GM23338 (cell line): ENCODE data around the gene SYNRG. TPM values are rescaled to one million over a fixed set of nuclear protein-coding genes. Genes with fewer than 3 reads are reported as not detected.

Experiments
- ATAC-seq: fragments of 200-7000 bp; cut with Tn5 transposase; 3 replicates; pipeline ENCODE4 v1.9.1; 2020
- DNase-seq: peaks from one replicate; pipeline ENCODE4 v3.0.0-alpha.2; 2015; ENCODE audit warnings: low spot score
- H2AFZ ChIP-seq: fragments of 200-600 bp; sonication (generic); 2 replicates; pipeline ENCODE4 v1.8.0; 2016; ENCODE audit warnings: antibody characterized with exemption, mild to moderate bottlenecking, moderate library complexity
- H3F3A ChIP-seq: fragments of 200-600 bp; sonication (generic); replicated peaks from 2 replicates; pipeline ENCODE4 v1.8.0; 2017; ENCODE audit warnings: antibody characterized with exemption, mixed run types, low read depth
- H3K27ac ChIP-seq: fragments of 200-600 bp; sonication (generic); 2 replicates; pipeline ENCODE4 v1.6.1; 2016; ENCODE audit warnings: low read depth
- H3K27me3 ChIP-seq: fragments of 200-600 bp; sonication (generic); 2 replicates; pipeline ENCODE4 v1.8.0; 2016; ENCODE audit warnings: mild to moderate bottlenecking, mixed run types, moderate library complexity; ENCODE audit not compliant: insufficient read depth
- H3K36me3 ChIP-seq: fragments of 200-600 bp; sonication (generic); 2 replicates; pipeline ENCODE4 v1.8.0; 2016; ENCODE audit warnings: mild to moderate bottlenecking; ENCODE audit not compliant: insufficient read depth
- H3K4me1 ChIP-seq: fragments of 200-600 bp; sonication (generic); 2 replicates; pipeline ENCODE4 v1.8.0; 2016; ENCODE audit warnings: mild to moderate bottlenecking, moderate library complexity; ENCODE audit not compliant: insufficient read depth
- H3K4me2 ChIP-seq: fragments of 200-600 bp; sonication (generic); 2 replicates; pipeline ENCODE4 v1.7.1; 2017; ENCODE audit warnings: mixed run types
- H3K4me3 ChIP-seq: fragments of 200-600 bp; sonication (generic); 2 replicates; pipeline ENCODE4 v1.6.1; 2016; ENCODE audit warnings: mixed run types
- H3K79me2 ChIP-seq: fragments of 200-600 bp; sonication (generic); replicated peaks from 2 replicates; pipeline ENCODE4 v1.8.0; 2017; ENCODE audit warnings: mild to moderate bottlenecking; ENCODE audit not compliant: insufficient read depth
- H3K9me2 ChIP-seq: fragments of 200-600 bp; sonication (generic); 2 replicates; pipeline ENCODE4 v1.8.0; 2017; ENCODE audit not compliant: insufficient read depth
- H4K20me1 ChIP-seq: fragments of 200-600 bp; sonication (generic); replicated peaks from 2 replicates; pipeline ENCODE4 v1.8.0; 2017; ENCODE audit warnings: mild to moderate bottlenecking; ENCODE audit not compliant: insufficient read depth
- H3K27ac Mint-ChIP-seq: 2 replicates; pipeline ENCODE4 v1.8.0; 2020; ENCODE audit warnings: inconsistent platforms, mild to moderate bottlenecking, moderate library complexity, mixed read lengths
- H3K27me3 Mint-ChIP-seq: 3 replicates; pipeline ENCODE4 v1.8.0; 2022; ENCODE audit warnings: low read depth, mild to moderate bottlenecking, moderate library complexity, mixed read lengths, inconsistent platforms; ENCODE audit not compliant: insufficient read depth, poor library complexity
- H3K36me3 Mint-ChIP-seq: 3 replicates; pipeline ENCODE4 v1.8.0; 2021; ENCODE audit warnings: low read depth, mild to moderate bottlenecking, inconsistent platforms, moderate library complexity, mixed read lengths
- H3K4me1 Mint-ChIP-seq: 3 replicates; pipeline ENCODE4 v1.8.0; 2020; ENCODE audit warnings: mild to moderate bottlenecking, inconsistent platforms, mixed read lengths
- H3K4me3 Mint-ChIP-seq: 3 replicates; pipeline ENCODE4 v1.8.0; 2021; ENCODE audit warnings: moderate library complexity, mild to moderate bottlenecking, inconsistent platforms, mixed read lengths
- H3K9me3 Mint-ChIP-seq: 3 replicates; pipeline ENCODE4 v1.8.0; 2020; ENCODE audit warnings: moderate library complexity, mild to moderate bottlenecking, inconsistent platforms, mixed read lengths
- CREB1 ChIP-seq: fragments of 250-450 bp; sonication (Bioruptor Pico); IDR thresholded peaks from 2 replicates; pipeline ENCODE4 v1.5.0; 2020; ENCODE audit warnings: low read depth, mild to moderate bottlenecking, moderate library complexity
- EZH2 ChIP-seq: fragments of 200-600 bp; sonication (generic); IDR thresholded peaks from one replicate; pipeline ENCODE4 v1.8.0; 2017; ENCODE audit warnings: antibody characterized with exemption, mild to moderate bottlenecking, low read depth; ENCODE audit not compliant: unreplicated experiment
- EZH2phosphoT487 ChIP-seq: fragments of 200-600 bp; sonication (generic); IDR thresholded peaks from one replicate; pipeline ENCODE4 v1.8.1; 2018; ENCODE audit warnings: antibody characterized with exemption; ENCODE audit not compliant: unreplicated experiment
- JUNB ChIP-seq: IDR thresholded peaks from one replicate; pipeline ENCODE4 v1.6.1; 2016; ENCODE audit warnings: antibody characterized with exemption; ENCODE audit not compliant: unreplicated experiment
- NANOG ChIP-seq: IDR thresholded peaks from 2 replicates; pipeline ENCODE4 v1.6.1; 2016; ENCODE audit warnings: antibody characterized with exemption, borderline replicate concordance
- POLR2AphosphoS5 ChIP-seq: IDR thresholded peaks from 2 replicates; pipeline ENCODE4 v1.6.1; 2016; ENCODE audit warnings: antibody characterized with exemption, low read depth
- STAT1 ChIP-seq: IDR thresholded peaks from one replicate; pipeline ENCODE4 v1.6.1; 2016; ENCODE audit warnings: antibody characterized with exemption; ENCODE audit not compliant: unreplicated experiment
- ZNF114 ChIP-seq: fragments of 250-450 bp; sonication (Bioruptor Pico); IDR thresholded peaks from 2 replicates; pipeline ENCODE4 v1.5.0; 2020; ENCODE audit warnings: mild to moderate bottlenecking, moderate library complexity
- ZNF331 ChIP-seq: fragments of 250-450 bp; sonication (Bioruptor Pico); IDR thresholded peaks from 2 replicates; pipeline ENCODE4 v1.5.0; 2020; ENCODE audit warnings: low read depth, mild to moderate bottlenecking, moderate library complexity
- polyA plus RNA-seq: library from polyadenylated mRNA; unstranded; fragments of >200 nt; fragmentation: Nextera tagmentation; extraction: Ambion mirVana; gene quantifications from 2 replicates; pipeline ENCODE4 v1.2.1, GENCODE V29; 2016
- total RNA-seq: library from RNA; depleted of rRNA; stranded (reverse); fragments of >200 nt; shearing (Covaris generic); gene quantifications from 2 replicates; pipeline ENCODE4 v1.2.3, GENCODE V29; 2014
- TF ChIP-seq, protein P1 (sequence below): IDR thresholded peaks from 2 replicates; pipeline ENCODE4 v1.6.1; 2016; ENCODE audit warnings: antibody characterized with exemption
- TF ChIP-seq, protein P2 (sequence below): fragments of 250-450 bp; sonication (Bioruptor Pico); IDR thresholded peaks from 2 replicates; pipeline ENCODE4 v1.5.0; 2020; ENCODE audit warnings: mild to moderate bottlenecking, moderate library complexity
- TF ChIP-seq, protein P3 (sequence below): IDR thresholded peaks from one replicate; pipeline ENCODE4 v1.6.1; 2018; ENCODE audit warnings: antibody characterized with exemption; ENCODE audit not compliant: unreplicated experiment
- TF ChIP-seq, protein P4 (sequence below), 2 experiments: fragments of 200-600 bp in 1 of 2; sonication (generic) in 1 of 2; conservative IDR thresholded peaks; 2 replicates each; pipeline versions ENCODE4 v1.5.1 to v1.6.1; 2016 to 2017; ENCODE audit warnings: antibody characterized with exemption in 2 of 2, low read depth in 2 of 2, mild to moderate bottlenecking in 2 of 2, moderate library complexity in 1 of 2

SYNRG gene
- total and polyA plus RNA-seq, 2 experiments from 2014 or later = 18.6 to 22.6 TPM

DNA sequence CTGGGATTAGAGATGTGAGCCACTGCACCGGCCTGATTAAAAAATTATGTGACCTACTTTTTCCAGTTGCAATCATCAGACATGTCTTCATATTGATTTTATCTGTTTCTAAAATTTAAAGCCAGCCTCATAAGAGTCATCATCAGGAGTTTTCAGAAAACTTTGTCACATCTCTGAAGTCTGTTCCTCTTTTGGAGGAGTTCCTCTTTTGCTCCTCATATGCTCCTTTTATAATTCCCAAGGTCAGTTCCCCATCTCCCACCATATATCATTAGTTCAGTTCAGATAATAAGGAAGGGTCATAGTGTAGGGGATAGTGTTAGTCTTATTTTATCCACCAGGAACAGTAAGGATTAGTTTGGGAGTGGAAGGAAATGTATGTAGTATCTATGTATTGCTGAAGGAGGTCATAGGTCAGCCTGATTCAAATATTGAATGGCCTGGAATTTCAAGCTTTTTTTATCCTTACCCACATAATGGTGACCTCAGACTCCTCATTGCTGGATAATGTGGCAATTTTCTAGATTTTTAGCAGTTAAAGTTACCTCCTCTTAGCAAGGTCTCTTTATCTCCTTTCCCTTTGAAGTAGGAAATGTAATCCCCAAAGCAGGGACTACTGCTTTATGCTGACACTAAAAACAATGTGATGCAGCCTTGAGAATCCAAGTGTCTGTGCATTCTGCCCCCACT lies 133.3 kb downstream of the SYNRG start:
- Mint-ChIP-seq H3K36me3 (peaks cover 57% of the 10 kb centered on the region), H3K27ac (no peak overlapping the region), H3K4me1 (peaks cover 2% of the 10 kb centered on the region; the same call in 2 of the 3 replicates), H3K4me3 (no peak overlapping the region), H3K9me3 (no peaks in the 10 kb centered on the region), H3K27me3 (no peaks in the 10 kb centered on the region)
- Histone ChIP-seq H3K27ac (0 out of 2 replicates have a peak overlapping the region, but pooled peaks have one; percentile 32), H3K79me2 (no peaks in the 10 kb centered on the region), H3K27me3 (no peaks in the 10 kb centered on the region), H2AFZ (no peak overlapping the region), H3K4me1 (no peaks in the 10 kb centered on the region), H3K36me3 (peaks cover 36% of the 10 kb centered on the region), H4K20me1 (no peaks in the 10 kb centered on the region; the same call in 1 of the 2 replicates), H3F3A (no peaks in the 10 kb centered on the region), H3K4me3 (no peak overlapping the region), H3K4me2 (no peak overlapping the region), H3K9me2 (no peaks in the 10 kb centered on the region)
- TF ChIP-seq, protein P1, sequence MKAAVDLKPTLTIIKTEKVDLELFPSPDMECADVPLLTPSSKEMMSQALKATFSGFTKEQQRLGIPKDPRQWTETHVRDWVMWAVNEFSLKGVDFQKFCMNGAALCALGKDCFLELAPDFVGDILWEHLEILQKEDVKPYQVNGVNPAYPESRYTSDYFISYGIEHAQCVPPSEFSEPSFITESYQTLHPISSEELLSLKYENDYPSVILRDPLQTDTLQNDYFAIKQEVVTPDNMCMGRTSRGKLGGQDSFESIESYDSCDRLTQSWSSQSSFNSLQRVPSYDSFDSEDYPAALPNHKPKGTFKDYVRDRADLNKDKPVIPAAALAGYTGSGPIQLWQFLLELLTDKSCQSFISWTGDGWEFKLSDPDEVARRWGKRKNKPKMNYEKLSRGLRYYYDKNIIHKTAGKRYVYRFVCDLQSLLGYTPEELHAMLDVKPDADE = no peak
- TF ChIP-seq, protein P2, sequence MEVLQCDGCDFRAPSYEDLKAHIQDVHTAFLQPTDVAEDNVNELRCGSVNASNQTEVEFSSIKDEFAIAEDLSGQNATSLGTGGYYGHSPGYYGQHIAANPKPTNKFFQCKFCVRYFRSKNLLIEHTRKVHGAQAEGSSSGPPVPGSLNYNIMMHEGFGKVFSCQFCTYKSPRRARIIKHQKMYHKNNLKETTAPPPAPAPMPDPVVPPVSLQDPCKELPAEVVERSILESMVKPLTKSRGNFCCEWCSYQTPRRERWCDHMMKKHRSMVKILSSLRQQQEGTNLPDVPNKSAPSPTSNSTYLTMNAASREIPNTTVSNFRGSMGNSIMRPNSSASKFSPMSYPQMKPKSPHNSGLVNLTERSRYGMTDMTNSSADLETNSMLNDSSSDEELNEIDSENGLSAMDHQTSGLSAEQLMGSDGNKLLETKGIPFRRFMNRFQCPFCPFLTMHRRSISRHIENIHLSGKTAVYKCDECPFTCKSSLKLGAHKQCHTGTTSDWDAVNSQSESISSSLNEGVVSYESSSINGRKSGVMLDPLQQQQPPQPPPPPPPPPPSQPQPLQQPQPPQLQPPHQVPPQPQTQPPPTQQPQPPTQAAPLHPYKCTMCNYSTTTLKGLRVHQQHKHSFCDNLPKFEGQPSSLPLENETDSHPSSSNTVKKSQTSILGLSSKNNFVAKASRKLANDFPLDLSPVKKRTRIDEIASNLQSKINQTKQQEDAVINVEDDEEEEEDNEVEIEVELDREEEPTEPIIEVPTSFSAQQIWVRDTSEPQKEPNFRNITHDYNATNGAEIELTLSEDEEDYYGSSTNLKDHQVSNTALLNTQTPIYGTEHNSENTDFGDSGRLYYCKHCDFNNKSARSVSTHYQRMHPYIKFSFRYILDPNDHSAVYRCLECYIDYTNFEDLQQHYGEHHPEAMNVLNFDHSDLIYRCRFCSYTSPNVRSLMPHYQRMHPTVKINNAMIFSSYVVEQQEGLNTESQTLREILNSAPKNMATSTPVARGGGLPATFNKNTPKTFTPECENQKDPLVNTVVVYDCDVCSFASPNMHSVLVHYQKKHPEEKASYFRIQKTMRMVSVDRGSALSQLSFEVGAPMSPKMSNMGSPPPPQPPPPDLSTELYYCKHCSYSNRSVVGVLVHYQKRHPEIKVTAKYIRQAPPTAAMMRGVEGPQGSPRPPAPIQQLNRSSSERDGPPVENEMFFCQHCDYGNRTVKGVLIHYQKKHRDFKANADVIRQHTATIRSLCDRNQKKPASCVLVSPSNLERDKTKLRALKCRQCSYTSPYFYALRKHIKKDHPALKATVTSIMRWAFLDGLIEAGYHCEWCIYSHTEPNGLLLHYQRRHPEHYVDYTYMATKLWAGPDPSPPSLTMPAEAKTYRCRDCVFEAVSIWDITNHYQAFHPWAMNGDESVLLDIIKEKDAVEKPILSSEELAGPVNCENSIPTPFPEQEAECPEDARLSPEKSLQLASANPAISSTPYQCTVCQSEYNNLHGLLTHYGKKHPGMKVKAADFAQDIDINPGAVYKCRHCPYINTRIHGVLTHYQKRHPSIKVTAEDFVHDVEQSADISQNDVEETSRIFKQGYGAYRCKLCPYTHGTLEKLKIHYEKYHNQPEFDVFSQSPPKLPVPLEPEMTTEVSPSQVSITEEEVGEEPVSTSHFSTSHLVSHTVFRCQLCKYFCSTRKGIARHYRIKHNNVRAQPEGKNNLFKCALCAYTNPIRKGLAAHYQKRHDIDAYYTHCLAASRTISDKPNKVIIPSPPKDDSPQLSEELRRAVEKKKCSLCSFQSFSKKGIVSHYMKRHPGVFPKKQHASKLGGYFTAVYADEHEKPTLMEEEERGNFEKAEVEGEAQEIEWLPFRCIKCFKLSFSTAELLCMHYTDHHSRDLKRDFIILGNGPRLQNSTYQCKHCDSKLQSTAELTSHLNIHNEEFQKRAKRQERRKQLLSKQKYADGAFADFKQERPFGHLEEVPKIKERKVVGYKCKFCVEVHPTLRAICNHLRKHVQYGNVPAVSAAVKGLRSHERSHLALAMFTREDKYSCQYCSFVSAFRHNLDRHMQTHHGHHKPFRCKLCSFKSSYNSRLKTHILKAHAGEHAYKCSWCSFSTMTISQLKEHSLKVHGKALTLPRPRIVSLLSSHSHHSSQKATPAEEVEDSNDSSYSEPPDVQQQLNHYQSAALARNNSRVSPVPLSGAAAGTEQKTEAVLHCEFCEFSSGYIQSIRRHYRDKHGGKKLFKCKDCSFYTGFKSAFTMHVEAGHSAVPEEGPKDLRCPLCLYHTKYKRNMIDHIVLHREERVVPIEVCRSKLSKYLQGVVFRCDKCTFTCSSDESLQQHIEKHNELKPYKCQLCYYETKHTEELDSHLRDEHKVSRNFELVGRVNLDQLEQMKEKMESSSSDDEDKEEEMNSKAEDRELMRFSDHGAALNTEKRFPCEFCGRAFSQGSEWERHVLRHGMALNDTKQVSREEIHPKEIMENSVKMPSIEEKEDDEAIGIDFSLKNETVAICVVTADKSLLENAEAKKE (CRISPR knock-in tag) = no peak
- no peak for TF ChIP-seq EZH2phosphoT487
- no peak for TF ChIP-seq NANOG
- no peak for TF ChIP-seq STAT1
- TF ChIP-seq, protein P3, sequence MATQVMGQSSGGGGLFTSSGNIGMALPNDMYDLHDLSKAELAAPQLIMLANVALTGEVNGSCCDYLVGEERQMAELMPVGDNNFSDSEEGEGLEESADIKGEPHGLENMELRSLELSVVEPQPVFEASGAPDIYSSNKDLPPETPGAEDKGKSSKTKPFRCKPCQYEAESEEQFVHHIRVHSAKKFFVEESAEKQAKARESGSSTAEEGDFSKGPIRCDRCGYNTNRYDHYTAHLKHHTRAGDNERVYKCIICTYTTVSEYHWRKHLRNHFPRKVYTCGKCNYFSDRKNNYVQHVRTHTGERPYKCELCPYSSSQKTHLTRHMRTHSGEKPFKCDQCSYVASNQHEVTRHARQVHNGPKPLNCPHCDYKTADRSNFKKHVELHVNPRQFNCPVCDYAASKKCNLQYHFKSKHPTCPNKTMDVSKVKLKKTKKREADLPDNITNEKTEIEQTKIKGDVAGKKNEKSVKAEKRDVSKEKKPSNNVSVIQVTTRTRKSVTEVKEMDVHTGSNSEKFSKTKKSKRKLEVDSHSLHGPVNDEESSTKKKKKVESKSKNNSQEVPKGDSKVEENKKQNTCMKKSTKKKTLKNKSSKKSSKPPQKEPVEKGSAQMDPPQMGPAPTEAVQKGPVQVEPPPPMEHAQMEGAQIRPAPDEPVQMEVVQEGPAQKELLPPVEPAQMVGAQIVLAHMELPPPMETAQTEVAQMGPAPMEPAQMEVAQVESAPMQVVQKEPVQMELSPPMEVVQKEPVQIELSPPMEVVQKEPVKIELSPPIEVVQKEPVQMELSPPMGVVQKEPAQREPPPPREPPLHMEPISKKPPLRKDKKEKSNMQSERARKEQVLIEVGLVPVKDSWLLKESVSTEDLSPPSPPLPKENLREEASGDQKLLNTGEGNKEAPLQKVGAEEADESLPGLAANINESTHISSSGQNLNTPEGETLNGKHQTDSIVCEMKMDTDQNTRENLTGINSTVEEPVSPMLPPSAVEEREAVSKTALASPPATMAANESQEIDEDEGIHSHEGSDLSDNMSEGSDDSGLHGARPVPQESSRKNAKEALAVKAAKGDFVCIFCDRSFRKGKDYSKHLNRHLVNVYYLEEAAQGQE = no peak
- TF ChIP-seq JUNB = no peak
- no peak for TF ChIP-seq ZNF331 (CRISPR knock-in tag)
- TF ChIP-seq POLR2AphosphoS5 = no peak
- TF ChIP-seq, protein P4, sequence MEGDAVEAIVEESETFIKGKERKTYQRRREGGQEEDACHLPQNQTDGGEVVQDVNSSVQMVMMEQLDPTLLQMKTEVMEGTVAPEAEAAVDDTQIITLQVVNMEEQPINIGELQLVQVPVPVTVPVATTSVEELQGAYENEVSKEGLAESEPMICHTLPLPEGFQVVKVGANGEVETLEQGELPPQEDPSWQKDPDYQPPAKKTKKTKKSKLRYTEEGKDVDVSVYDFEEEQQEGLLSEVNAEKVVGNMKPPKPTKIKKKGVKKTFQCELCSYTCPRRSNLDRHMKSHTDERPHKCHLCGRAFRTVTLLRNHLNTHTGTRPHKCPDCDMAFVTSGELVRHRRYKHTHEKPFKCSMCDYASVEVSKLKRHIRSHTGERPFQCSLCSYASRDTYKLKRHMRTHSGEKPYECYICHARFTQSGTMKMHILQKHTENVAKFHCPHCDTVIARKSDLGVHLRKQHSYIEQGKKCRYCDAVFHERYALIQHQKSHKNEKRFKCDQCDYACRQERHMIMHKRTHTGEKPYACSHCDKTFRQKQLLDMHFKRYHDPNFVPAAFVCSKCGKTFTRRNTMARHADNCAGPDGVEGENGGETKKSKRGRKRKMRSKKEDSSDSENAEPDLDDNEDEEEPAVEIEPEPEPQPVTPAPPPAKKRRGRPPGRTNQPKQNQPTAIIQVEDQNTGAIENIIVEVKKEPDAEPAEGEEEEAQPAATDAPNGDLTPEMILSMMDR (conservative IDR thresholded peaks at IDR 0.05; ENCODE audit: low read depth in 2 of 2) = no peak
- no peak for TF ChIP-seq CREB1 (CRISPR knock-in tag)
- TF ChIP-seq EZH2 = no peak
- TF ChIP-seq ZNF114 (CRISPR knock-in tag) = no peak
- DNase-seq = no peak
- ATAC-seq = no peak
